Adrenal gland (tissue), 12 donors: ENCODE data around the gene MFAP3L. TPM values are rescaled to one million over a fixed set of nuclear protein-coding genes. Genes with fewer than 3 reads are reported as not detected.

Experiments used
- DNase-seq, 7 donors: peaks; one replicate each; pipeline ENCODE4 v3.0.0-alpha.2; 2019 to 2020
- H3K27ac ChIP-seq, 5 donors: fragments of 200-600 bp; sonication (generic) in 4 of 5; 1 replicate in 3 of 5; 2 replicates in 2 of 5; pipeline versions ENCODE4 v1.5.1 to v1.8.0; 2016 to 2020; ENCODE audit warnings: mild to moderate bottlenecking in 1 of 5
- H3K27me3 ChIP-seq: fragments of 200-600 bp; 2 replicates; pipeline ENCODE4 v1.8.0; 2021
- H3K36me3 ChIP-seq, 2 donors: fragments of 200-600 bp; replicated peaks in 1 of 2; 1 replicate in 1 of 2; 2 replicates in 1 of 2; pipeline versions ENCODE4 v1.5.1 to v1.8.0; 2018 to 2022
- H3K4me1 ChIP-seq, 2 donors: fragments of 200-600 bp; replicated peaks in 1 of 2; 1 replicate in 1 of 2; 2 replicates in 1 of 2; pipeline versions ENCODE4 v1.5.1 to v1.8.0; 2018 to 2021
- H3K4me3 ChIP-seq, 4 donors: fragments of 200-600 bp; sonication (generic) in 3 of 4; one replicate each; pipeline ENCODE4 v1.5.1; 2016 to 2018
- H3K9me3 ChIP-seq, 3 donors: fragments of 200-600 bp; sonication (generic) in 1 of 3; replicated peaks in 1 of 3; 1 replicate in 2 of 3; 2 replicates in 1 of 3; pipeline versions ENCODE4 v1.5.1 to v1.8.0; 2016 to 2021
- POLR2A ChIP-seq, 2 donors: fragments of 450-650 bp; IDR thresholded peaks; one replicate each; pipeline ENCODE4 v1.6.1; 2017; ENCODE audit warnings: antibody characterized with exemption in 2 of 2, mild to moderate bottlenecking in 2 of 2, moderate library complexity in 1 of 2
- WGBS, 4 donors: extraction: QIAGEN DNeasy Blood & Tissue Kit in 2 of 4; methylation state at CpG; one replicate each; pipeline versions ENCODE4 v1.1.5 to v1.1.7; 2013 to 2017; 5-methylcytosine and 5-hydroxymethylcytosine counted together
- intact Hi-C, 2 donors: fragments of 100-400 bp; cut with DNase I; formaldehyde crosslinking; loops; one replicate each; pipeline versions ENCODE4 v1.14.1 to v1.15.0; 2022 to 2023
- polyA plus RNA-seq, 3 donors: library from polyadenylated mRNA; stranded (reverse); fragments of 200-250 nt in 2 of 3; fragments of 350-450 nt in 1 of 3; fragmentation: Illumina TruSeq in 1 of 3; extraction: RNeasy Lipid Tissue Mini Kit (QIAGEN cat#74804) in 1 of 3; gene quantifications; one replicate each; pipeline ENCODE4 v1.2.3, GENCODE V29; 2013 to 2014
- total RNA-seq, 9 donors: library from RNA; depleted of rRNA in 4 of 9; stranded (reverse); fragments of >200 nt in 4 of 9; fragments of 120-200 nt in 1 of 9; fragmentation: NEBNext Ultra II Directional in 1 of 9; extraction: Animal tissue kit (Norgen Biotek cat#: 25700) in 1 of 9; gene quantifications; one replicate each; pipeline versions ENCODE4 v1.1.0 to v1.2.4, GENCODE V29; 2013 to 2023
- TF ChIP-seq, protein P1 (sequence below), 6 experiments: fragments of 450-650 bp in 4 of 6; fragments of 200-600 bp in 2 of 6; sonication (generic) in 1 of 6; IDR thresholded peaks; 1 replicate in 5 of 6; 2 replicates in 1 of 6; pipeline versions ENCODE4 v1.5.1 to v1.8.0; 2016 to 2021; ENCODE audit warnings: antibody characterized with exemption in 6 of 6, mild to moderate bottlenecking in 2 of 6, moderate library complexity in 1 of 6
- donor health status: healthy with polysubstance abuse.
- donor health status: Bipolar disorder and iron deficiency.
- donor health status: DM: yes; HTN: yes; CAD: no.
- donor health status: DM: no; HTN: no; CAD: no.
- donor health status: DM: no; HTN: no; CAD: no.
- donor health status: DM: yes; HTN: yes; CAD: no.

Gene MFAP3L
- total and polyA plus RNA-seq, 12 donors, result 0.94 to 13.7 (median 3.8) TPM

DNA sequence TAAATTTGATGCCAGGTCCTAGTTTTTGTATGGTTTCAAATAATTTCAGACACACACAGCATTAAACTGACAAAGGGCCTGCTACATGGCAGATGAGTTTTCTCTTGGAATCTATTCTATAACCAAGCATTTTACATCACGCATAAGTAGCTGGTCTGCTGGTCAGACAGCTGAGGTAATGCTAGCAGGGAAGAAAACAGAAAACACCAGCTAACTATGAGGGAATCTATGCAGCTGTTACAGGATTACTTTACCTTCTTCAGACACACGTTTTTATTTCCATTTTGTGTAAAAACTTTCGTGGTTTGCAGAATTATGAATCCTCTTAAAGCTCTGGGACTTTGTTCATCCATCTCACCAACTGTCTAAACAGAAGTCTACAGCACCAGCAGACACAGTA, 42.0 kb downstream of the MFAP3L start:
- 19 to 46% (median 44%) methylated on average over 3 of the region's 3 CpGs for WGBS, 4 donors
- H3K27me3 ChIP-seq, result peaks cover 5% of the 10 kb centered on the region
- intact Hi-C loops, result loop anchor here in 1 of 2 donors (10.0 kb wide), 1 partner anchor 1041 kb away; no protein-coding TSS in a partner anchor
- no peaks in the 10 kb centered on the region for H3K9me3 ChIP-seq
- no peak for TF ChIP-seq POLR2A (IDR thresholded peaks at IDR 0.05)
- TF ChIP-seq, protein P1, sequence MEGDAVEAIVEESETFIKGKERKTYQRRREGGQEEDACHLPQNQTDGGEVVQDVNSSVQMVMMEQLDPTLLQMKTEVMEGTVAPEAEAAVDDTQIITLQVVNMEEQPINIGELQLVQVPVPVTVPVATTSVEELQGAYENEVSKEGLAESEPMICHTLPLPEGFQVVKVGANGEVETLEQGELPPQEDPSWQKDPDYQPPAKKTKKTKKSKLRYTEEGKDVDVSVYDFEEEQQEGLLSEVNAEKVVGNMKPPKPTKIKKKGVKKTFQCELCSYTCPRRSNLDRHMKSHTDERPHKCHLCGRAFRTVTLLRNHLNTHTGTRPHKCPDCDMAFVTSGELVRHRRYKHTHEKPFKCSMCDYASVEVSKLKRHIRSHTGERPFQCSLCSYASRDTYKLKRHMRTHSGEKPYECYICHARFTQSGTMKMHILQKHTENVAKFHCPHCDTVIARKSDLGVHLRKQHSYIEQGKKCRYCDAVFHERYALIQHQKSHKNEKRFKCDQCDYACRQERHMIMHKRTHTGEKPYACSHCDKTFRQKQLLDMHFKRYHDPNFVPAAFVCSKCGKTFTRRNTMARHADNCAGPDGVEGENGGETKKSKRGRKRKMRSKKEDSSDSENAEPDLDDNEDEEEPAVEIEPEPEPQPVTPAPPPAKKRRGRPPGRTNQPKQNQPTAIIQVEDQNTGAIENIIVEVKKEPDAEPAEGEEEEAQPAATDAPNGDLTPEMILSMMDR (IDR thresholded peaks at IDR 0.05), result no peak
- no peaks in the 10 kb centered on the region for H3K4me1 ChIP-seq
- no peak for DNase-seq
- no peaks in the 10 kb centered on the region for H3K36me3 ChIP-seq
- H3K27ac ChIP-seq, result no peak overlapping the region
- H3K4me3 ChIP-seq, result no peak overlapping the region

DNA sequence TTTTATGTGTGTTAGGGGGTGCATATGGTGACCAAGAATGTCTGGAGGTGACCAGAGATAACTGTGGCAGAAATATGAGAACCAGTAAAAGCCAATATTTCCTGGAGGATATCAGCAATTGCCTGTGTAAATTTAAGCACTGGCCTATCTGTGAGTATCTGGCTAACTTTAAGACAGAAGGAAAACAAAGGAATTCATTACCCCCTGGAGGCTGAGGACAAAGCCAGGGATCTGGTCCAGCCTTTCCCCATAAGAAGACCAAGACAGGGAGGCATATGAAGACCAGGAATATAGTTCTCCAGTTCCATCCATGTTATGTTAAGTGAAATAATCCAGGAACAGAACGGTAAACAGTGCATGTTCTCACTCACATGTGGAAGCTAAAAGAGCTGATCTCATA, 49.2 kb downstream of the MFAP3L start:
- peaks cover under 1% of the 10 kb centered on the region for H3K27me3 ChIP-seq
- 62 to 94% (median 75%) methylated on average over 1 of the region's 1 CpG for WGBS, 4 donors
- no peaks in the 10 kb centered on the region for H3K9me3 ChIP-seq
- H3K27ac ChIP-seq, result no peak overlapping the region
- intact Hi-C loops, result no loop called here
- H3K4me3 ChIP-seq, result no peak overlapping the region
- TF ChIP-seq, protein P1 (IDR thresholded peaks at IDR 0.05), result no peak
- no peak for TF ChIP-seq POLR2A (IDR thresholded peaks at IDR 0.05)
- no peaks in the 10 kb centered on the region for H3K36me3 ChIP-seq
- DNase-seq, result no peak
- H3K4me1 ChIP-seq, result no peaks in the 10 kb centered on the region

GRCh38 chr4:169975838-169976796, 50.1 kb downstream of the MFAP3L start:
- WGBS, 4 donors, result 64 to 70% (median 69%) methylated on average over 13 to 14 of the region's 14 CpGs
- H3K27me3 ChIP-seq, result no peaks in the 10 kb centered on the region
- no peak for DNase-seq
- no peak for TF ChIP-seq POLR2A (IDR thresholded peaks at IDR 0.05)
- TF ChIP-seq, protein P1 (IDR thresholded peaks at IDR 0.05), result no peak
- intact Hi-C loops, result no loop called here
- H3K27ac ChIP-seq, result no peak overlapping the region
- no peaks in the 10 kb centered on the region for H3K4me1 ChIP-seq
- H3K36me3 ChIP-seq, result no peaks in the 10 kb centered on the region
- H3K4me3 ChIP-seq, result no peak overlapping the region
- H3K9me3 ChIP-seq, result no peaks in the 10 kb centered on the region

DNA sequence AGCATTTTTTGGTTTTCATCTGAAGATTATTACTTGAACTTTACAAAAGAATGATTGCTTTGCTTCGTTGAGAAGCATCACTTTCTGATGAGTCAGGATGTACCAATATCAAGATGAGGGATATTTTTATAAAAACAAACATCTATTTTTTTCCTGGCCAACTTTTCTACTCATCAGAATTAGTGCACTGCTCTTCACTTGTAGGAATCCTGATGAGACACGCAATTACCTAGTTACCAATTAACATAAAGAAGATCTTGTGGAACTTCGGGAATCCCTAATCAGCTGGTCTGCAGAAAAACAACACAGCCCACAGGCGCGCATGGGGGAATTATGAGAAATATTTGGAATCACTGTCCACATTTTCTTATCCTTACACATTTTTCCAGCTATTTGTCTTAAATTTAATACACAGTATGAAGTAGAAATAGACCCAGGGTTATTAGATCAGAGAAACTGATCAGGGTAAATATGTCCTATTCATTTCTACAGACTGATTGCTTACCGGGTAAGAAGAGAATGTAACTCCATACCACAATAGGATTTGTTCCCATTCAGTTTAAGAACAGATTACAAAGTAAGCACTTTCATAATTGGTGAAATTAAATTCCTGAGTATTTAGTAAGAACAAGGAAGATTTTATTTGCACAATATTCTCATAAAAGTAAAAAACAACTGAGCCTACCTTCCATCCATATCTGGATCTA, 50.9 kb downstream of the MFAP3L start:
- no peak overlapping the region for H3K27ac ChIP-seq
- TF ChIP-seq, protein P1 (IDR thresholded peaks at IDR 0.05), result no peak
- TF ChIP-seq POLR2A (IDR thresholded peaks at IDR 0.05), result no peak
- H3K27me3 ChIP-seq, result no peaks in the 10 kb centered on the region

More for the DNA sequence above, 50.9 kb downstream of the MFAP3L start:
- intact Hi-C loops, result no loop called here
- no peaks in the 10 kb centered on the region for H3K36me3 ChIP-seq
- H3K4me3 ChIP-seq, result no peak overlapping the region
- no peak for DNase-seq
- WGBS, 4 donors, result 68 to 79% (median 77%) methylated on average over 6 of the region's 6 CpGs
- H3K9me3 ChIP-seq, result no peaks in the 10 kb centered on the region
- H3K4me1 ChIP-seq, result no peaks in the 10 kb centered on the region
